WTC11 (cell line): ENCODE data around the gene GIMAP8. TPM values are rescaled to one million over a fixed set of nuclear protein-coding genes. Genes with fewer than 3 reads are reported as not detected.

Source experiments
- ATAC-seq: fragments of 200-7000 bp; cut with Tn5 transposase; 2 replicates; pipeline ENCODE4 v1.10.0; 2021; ENCODE audit warnings: mild to moderate bottlenecking, moderate library complexity
- CTCF ChIA-PET: fragments of 300-600 bp; sonication (Branson Sonifier 250); formaldehyde crosslinking; loops from one replicate; lab custom pipeline; 2021; ENCODE audit warnings: antibody characterized with exemption; lab: Charles Lee
- POLR2A ChIA-PET: fragments of 350-600 bp; sonication (Branson Sonifier 250); formaldehyde crosslinking; loops from one replicate; lab custom pipeline; 2021; ENCODE audit warnings: antibody characterized with exemption; lab: Charles Lee
- DNase-seq: peaks from one replicate; pipeline ENCODE4 v3.0.0; 2021; ENCODE audit warnings: low spot score
- H3K27ac Mint-ChIP-seq: 2 replicates; pipeline ENCODE4 v1.8.0; 2021; ENCODE audit warnings: mixed read lengths
- H3K27me3 Mint-ChIP-seq: 2 replicates; pipeline ENCODE4 v1.8.0; 2021; ENCODE audit warnings: low read depth, mild to moderate bottlenecking, moderate library complexity, mixed read lengths
- H3K36me3 Mint-ChIP-seq: 2 replicates; pipeline ENCODE4 v1.8.0; 2021; ENCODE audit warnings: mixed read lengths
- H3K4me1 Mint-ChIP-seq: 2 replicates; pipeline ENCODE4 v1.8.0; 2022; ENCODE audit warnings: mixed read lengths
- H3K4me3 Mint-ChIP-seq: 2 replicates; pipeline ENCODE4 v1.8.0; 2021; ENCODE audit warnings: mild to moderate bottlenecking, moderate library complexity, mixed read lengths
- H3K9me3 Mint-ChIP-seq: 2 replicates; pipeline ENCODE4 v1.8.0; 2021; ENCODE audit warnings: mixed read lengths
- CBFB ChIP-seq: sonication (generic); formaldehyde crosslinking; IDR thresholded peaks from 2 replicates; pipeline ENCODE4 v1.8.1; 2022; ENCODE audit warnings: mild to moderate bottlenecking, low read depth, missing genetic modification reagents
- E2F1 ChIP-seq: sonication (generic); formaldehyde crosslinking; IDR thresholded peaks from 2 replicates; pipeline ENCODE4 v1.8.0; 2022; ENCODE audit warnings: mild to moderate bottlenecking, missing genetic modification reagents
- E2F4 ChIP-seq: sonication (generic); formaldehyde crosslinking; IDR thresholded peaks from 2 replicates; pipeline ENCODE4 v1.8.1; 2022; ENCODE audit warnings: low read depth, mild to moderate bottlenecking, moderate library complexity, missing genetic modification reagents, borderline replicate concordance
- FOXK1 ChIP-seq: sonication (generic); formaldehyde crosslinking; IDR thresholded peaks from 2 replicates; pipeline ENCODE4 v1.8.0; 2022; ENCODE audit warnings: mild to moderate bottlenecking, moderate library complexity, missing genetic modification reagents
- FOXP1 ChIP-seq: sonication (generic); formaldehyde crosslinking; IDR thresholded peaks from 2 replicates; pipeline ENCODE4 v1.8.0; 2022; ENCODE audit warnings: missing genetic modification reagents, mild to moderate bottlenecking, moderate library complexity, borderline replicate concordance
- IRF1 ChIP-seq: sonication (generic); formaldehyde crosslinking; IDR thresholded peaks from 2 replicates; pipeline ENCODE4 v1.8.0; 2023; ENCODE audit warnings: missing genetic modification reagents
- MXD4 ChIP-seq: fragments of 250-450 bp; sonication (Bioruptor Pico); IDR thresholded peaks from 2 replicates; pipeline ENCODE4 v1.8.0; 2021; ENCODE audit warnings: mild to moderate bottlenecking, moderate library complexity, borderline replicate concordance
- NFYB ChIP-seq: sonication (generic); formaldehyde crosslinking; conservative IDR thresholded peaks from 2 replicates; pipeline ENCODE4 v1.8.0; 2022; ENCODE audit warnings: low read depth, missing genetic modification reagents
- OVOL2 ChIP-seq: fragments of 250-450 bp; sonication (Bioruptor Pico); IDR thresholded peaks from 2 replicates; pipeline ENCODE4 v1.9.0; 2021; ENCODE audit warnings: mild to moderate bottlenecking, borderline replicate concordance
- RELA ChIP-seq: sonication (generic); formaldehyde crosslinking; IDR thresholded peaks from 2 replicates; pipeline ENCODE4 v1.8.1; 2022; ENCODE audit warnings: missing genetic modification reagents, mild to moderate bottlenecking, borderline replicate concordance
- SMAD3 ChIP-seq: sonication (generic); formaldehyde crosslinking; IDR thresholded peaks from 2 replicates; pipeline ENCODE4 v1.8.0; 2022; ENCODE audit warnings: missing genetic modification reagents, mild to moderate bottlenecking, borderline replicate concordance
- STAT6 ChIP-seq: sonication (generic); formaldehyde crosslinking; conservative IDR thresholded peaks from 2 replicates; pipeline ENCODE4 v1.8.1; 2023; ENCODE audit warnings: mild to moderate bottlenecking, low read depth, missing genetic modification reagents, moderate library complexity
- TEAD1 ChIP-seq: sonication (generic); formaldehyde crosslinking; IDR thresholded peaks from 2 replicates; pipeline ENCODE4 v1.8.0; 2022; ENCODE audit warnings: mild to moderate bottlenecking, missing genetic modification reagents
- USF2 ChIP-seq: sonication (generic); formaldehyde crosslinking; IDR thresholded peaks from 2 replicates; pipeline ENCODE4 v1.8.1; 2023; ENCODE audit warnings: mild to moderate bottlenecking, missing genetic modification reagents, moderate library complexity
- ZNF219 ChIP-seq: sonication (generic); formaldehyde crosslinking; IDR thresholded peaks from 2 replicates; pipeline ENCODE4 v1.8.0; 2023; ENCODE audit warnings: missing genetic modification reagents, mild to moderate bottlenecking, borderline replicate concordance
- ZNF396 ChIP-seq: fragments of 250-450 bp; sonication (Bioruptor Pico); IDR thresholded peaks from 2 replicates; pipeline ENCODE4 v1.8.0; 2021; ENCODE audit warnings: mild to moderate bottlenecking, moderate library complexity, borderline replicate concordance
- ZNF416 ChIP-seq: fragments of 250-450 bp; sonication (Bioruptor Pico); IDR thresholded peaks from 2 replicates; pipeline ENCODE4 v1.9.0; 2021; ENCODE audit warnings: mild to moderate bottlenecking, inconsistent platforms
- total RNA-seq: library from RNA; stranded (reverse); gene quantifications from 3 replicates; pipeline ENCODE4 v1.2.3, GENCODE V29; 2021
- TF ChIP-seq, protein P1 (sequence below): sonication (generic); formaldehyde crosslinking; conservative IDR thresholded peaks from 2 replicates; pipeline ENCODE4 v1.8.1; 2022; ENCODE audit warnings: mild to moderate bottlenecking, missing genetic modification reagents
- TF ChIP-seq, protein P2 (sequence below): fragments of 250-450 bp; sonication (Bioruptor Pico); IDR thresholded peaks from 2 replicates; pipeline ENCODE4 v1.9.0; 2021; ENCODE audit warnings: mild to moderate bottlenecking
- TF ChIP-seq, protein P3 (sequence below): fragments of 200-600 bp; IDR thresholded peaks from 2 replicates; pipeline ENCODE4 v1.8.0; 2022; ENCODE audit warnings: antibody characterized with exemption
- TF ChIP-seq, protein P4 (sequence below): sonication (generic); formaldehyde crosslinking; IDR thresholded peaks from 2 replicates; pipeline ENCODE4 v1.8.0; 2022; ENCODE audit warnings: mild to moderate bottlenecking, missing genetic modification reagents

GIMAP8 gene
- total RNA-seq, 1 experiment from 2014 or later, result 0.09 TPM

- TF ChIP-seq, protein P1, sequence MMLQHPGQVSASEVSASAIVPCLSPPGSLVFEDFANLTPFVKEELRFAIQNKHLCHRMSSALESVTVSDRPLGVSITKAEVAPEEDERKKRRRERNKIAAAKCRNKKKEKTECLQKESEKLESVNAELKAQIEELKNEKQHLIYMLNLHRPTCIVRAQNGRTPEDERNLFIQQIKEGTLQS (CRISPR knock-in tag), result no peak
- TF ChIP-seq IRF1 (CRISPR knock-in tag), result no peak
- TF ChIP-seq ZNF219 (CRISPR knock-in tag), result no peak
- TF ChIP-seq, protein P2, sequence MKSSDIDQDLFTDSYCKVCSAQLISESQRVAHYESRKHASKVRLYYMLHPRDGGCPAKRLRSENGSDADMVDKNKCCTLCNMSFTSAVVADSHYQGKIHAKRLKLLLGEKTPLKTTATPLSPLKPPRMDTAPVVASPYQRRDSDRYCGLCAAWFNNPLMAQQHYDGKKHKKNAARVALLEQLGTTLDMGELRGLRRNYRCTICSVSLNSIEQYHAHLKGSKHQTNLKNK (CRISPR knock-in tag), result no peak
- TF ChIP-seq ZNF416 (CRISPR knock-in tag), result no peak
- no peak for TF ChIP-seq TEAD1 (CRISPR knock-in tag)
- TF ChIP-seq USF2 (CRISPR knock-in tag), result no peak
- TF ChIP-seq SMAD3, result no peak
- TF ChIP-seq E2F4, result no peak
- TF ChIP-seq, all 79 proteins: peak for 0
Measured at GRCh38 chr7:150503581-150503980, 53.2 kb downstream of the GIMAP8 start (continued).

DNA sequence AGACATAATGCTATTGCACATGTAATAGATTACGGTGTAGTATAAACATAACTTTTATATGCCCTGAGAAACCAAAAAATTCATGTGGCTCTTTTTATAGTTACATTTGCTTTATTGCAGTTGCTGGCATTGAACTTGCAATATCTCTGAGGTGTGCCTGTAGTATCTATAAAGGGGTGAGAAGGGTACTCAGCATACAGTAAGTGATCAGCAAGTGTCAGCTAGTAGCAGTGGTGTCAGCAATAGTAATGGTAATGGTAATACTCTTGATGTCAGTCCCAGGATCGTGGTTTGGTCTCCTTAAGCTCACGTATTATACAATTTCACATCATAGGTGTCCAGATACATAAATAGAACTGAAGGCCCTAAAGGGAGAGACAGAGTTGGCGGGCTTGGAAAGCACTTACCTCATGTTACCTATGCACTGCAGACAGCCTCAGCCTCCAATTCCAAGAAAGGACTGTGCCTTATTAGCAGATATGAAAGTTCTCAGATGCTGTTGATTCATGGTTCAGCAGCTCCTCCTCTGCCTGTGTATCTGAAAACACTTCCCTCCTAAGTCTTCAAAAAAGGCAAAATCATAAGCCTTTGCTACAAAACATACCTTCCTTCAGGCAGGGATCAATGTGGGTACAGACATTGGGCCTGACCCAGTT, 57.6 kb downstream of the GIMAP8 start:
- TF ChIP-seq, protein P3, sequence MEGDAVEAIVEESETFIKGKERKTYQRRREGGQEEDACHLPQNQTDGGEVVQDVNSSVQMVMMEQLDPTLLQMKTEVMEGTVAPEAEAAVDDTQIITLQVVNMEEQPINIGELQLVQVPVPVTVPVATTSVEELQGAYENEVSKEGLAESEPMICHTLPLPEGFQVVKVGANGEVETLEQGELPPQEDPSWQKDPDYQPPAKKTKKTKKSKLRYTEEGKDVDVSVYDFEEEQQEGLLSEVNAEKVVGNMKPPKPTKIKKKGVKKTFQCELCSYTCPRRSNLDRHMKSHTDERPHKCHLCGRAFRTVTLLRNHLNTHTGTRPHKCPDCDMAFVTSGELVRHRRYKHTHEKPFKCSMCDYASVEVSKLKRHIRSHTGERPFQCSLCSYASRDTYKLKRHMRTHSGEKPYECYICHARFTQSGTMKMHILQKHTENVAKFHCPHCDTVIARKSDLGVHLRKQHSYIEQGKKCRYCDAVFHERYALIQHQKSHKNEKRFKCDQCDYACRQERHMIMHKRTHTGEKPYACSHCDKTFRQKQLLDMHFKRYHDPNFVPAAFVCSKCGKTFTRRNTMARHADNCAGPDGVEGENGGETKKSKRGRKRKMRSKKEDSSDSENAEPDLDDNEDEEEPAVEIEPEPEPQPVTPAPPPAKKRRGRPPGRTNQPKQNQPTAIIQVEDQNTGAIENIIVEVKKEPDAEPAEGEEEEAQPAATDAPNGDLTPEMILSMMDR, result no peak
- no peak for TF ChIP-seq STAT6
- TF ChIP-seq FOXP1, result no peak
- no peak for TF ChIP-seq FOXK1
- TF ChIP-seq, protein P1 (CRISPR knock-in tag), result no peak
- TF ChIP-seq ZNF396 (CRISPR knock-in tag), result no peak
- Mint-ChIP-seq H3K9me3 (peaks cover 18% of the 10 kb centered on the region), H3K36me3 (no peaks in the 10 kb centered on the region), H3K4me3 (no peak overlapping the region), H3K27ac (no peak overlapping the region), H3K4me1 (no peaks in the 10 kb centered on the region), H3K27me3 (peaks cover 18% of the 10 kb centered on the region)
- DNase-seq (no peak), ATAC-seq (no peak)
- CTCF ChIA-PET, result no interaction called here
- POLR2A ChIA-PET, result no interaction called here

DNA sequence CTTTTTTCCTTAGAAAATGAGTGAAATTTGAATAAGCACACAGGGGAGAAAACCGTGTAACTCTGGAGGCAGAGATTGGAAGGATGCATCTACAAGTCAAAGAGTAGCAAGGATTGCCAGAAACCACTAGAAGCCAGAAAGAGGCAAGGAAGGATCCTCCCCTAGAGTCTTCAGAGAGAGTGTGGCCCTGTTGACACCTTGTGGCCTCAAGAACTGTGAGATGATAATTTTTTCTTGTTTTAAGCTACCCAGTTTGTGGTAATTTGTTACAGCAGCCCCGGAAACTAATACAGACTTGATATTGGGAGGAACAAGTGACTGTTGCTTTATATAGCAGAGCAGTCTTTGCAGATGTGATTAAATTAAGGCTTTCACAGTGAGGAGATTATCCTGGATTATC, 60.6 kb downstream of the GIMAP8 start:
- no peaks in the 10 kb centered on the region for H3K36me3 Mint-ChIP-seq
- H3K27ac Mint-ChIP-seq, result no peak overlapping the region
- peaks cover 18% of the 10 kb centered on the region for H3K9me3 Mint-ChIP-seq
- ChIA-PET CTCF (no interaction called here), POLR2A (no interaction called here)
- H3K27me3 Mint-ChIP-seq, result peaks cover 15% of the 10 kb centered on the region
- H3K4me1 Mint-ChIP-seq, result no peaks in the 10 kb centered on the region
- ATAC-seq (no peak), DNase-seq (no peak)
- H3K4me3 Mint-ChIP-seq, result no peak overlapping the region
- TF ChIP-seq E2F1 (CRISPR knock-in tag), result no peak
- TF ChIP-seq, protein P4, sequence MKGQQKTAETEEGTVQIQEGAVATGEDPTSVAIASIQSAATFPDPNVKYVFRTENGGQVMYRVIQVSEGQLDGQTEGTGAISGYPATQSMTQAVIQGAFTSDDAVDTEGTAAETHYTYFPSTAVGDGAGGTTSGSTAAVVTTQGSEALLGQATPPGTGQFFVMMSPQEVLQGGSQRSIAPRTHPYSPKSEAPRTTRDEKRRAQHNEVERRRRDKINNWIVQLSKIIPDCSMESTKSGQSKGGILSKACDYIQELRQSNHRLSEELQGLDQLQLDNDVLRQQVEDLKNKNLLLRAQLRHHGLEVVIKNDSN (CRISPR knock-in tag), result no peak
- no peak for TF ChIP-seq CBFB
- TF ChIP-seq, protein P1 (CRISPR knock-in tag), result no peak
- no peak for TF ChIP-seq NFYB (CRISPR knock-in tag)
- no peak for TF ChIP-seq RELA (CRISPR knock-in tag)
- TF ChIP-seq OVOL2, result no peak
- TF ChIP-seq MXD4 (CRISPR knock-in tag), result no peak
